Stomach (tissue), 9 donors: Measurements from ENCODE around the gene GPR15. TPM values are rescaled to one million over a fixed set of nuclear protein-coding genes. Genes with fewer than 3 reads are reported as not detected.

Experiments
- DNase-seq, 2 donors: peaks; one replicate each; pipeline versions ENCODE4 v3.0.0 to v3.0.0-alpha.2; 2013 to 2019
- H3K27ac ChIP-seq, 5 donors: fragments of 200-600 bp in 4 of 5; sonication (generic) in 4 of 5; one replicate each; pipeline ENCODE4 v1.5.1; 2013 to 2019; ENCODE audit warnings: mild to moderate bottlenecking in 1 of 5, moderate library complexity in 1 of 5
- H3K27me3 ChIP-seq, 3 donors: fragments of 200-600 bp; sonication (generic); one replicate each; pipeline ENCODE4 v1.5.1; 2017 to 2019; ENCODE audit warnings: mixed run types in 1 of 3
- H3K36me3 ChIP-seq, 4 donors: fragments of 200-600 bp; sonication (generic); 1 replicate in 3 of 4; 2 replicates in 1 of 4; pipeline ENCODE4 v1.5.1; 2016 to 2019
- H3K4me1 ChIP-seq, 4 donors: fragments of 200-600 bp; sonication (generic); one replicate each; pipeline ENCODE4 v1.5.1; 2016 to 2019
- H3K4me3 ChIP-seq, 4 donors: fragments of 200-600 bp; sonication (generic) in 3 of 4; one replicate each; pipeline ENCODE4 v1.5.1; 2016 to 2019; ENCODE audit warnings: mild to moderate bottlenecking in 1 of 4
- H3K9me3 ChIP-seq, 4 donors: fragments of 200-600 bp; sonication (generic); one replicate each; pipeline ENCODE4 v1.5.1; 2016 to 2019
- CTCF ChIP-seq, 7 experiments: fragments of 450-650 bp in 4 of 7; fragments of 200-600 bp in 3 of 7; sonication (generic) in 3 of 7; IDR thresholded peaks; one replicate each; pipeline ENCODE4 v1.5.1; 2016 to 2019; ENCODE audit warnings: antibody characterized with exemption in 7 of 7, control low read depth in 2 of 7, mild to moderate bottlenecking in 1 of 7
- EP300 ChIP-seq: sonication (generic); formaldehyde crosslinking; IDR thresholded peaks from one replicate; pipeline ENCODE4 v1.6.1; 2017; ENCODE audit warnings: antibody characterized with exemption
- POLR2A ChIP-seq, 4 donors: fragments of 450-650 bp; IDR thresholded peaks; one replicate each; pipeline ENCODE4 v1.6.1; 2016; ENCODE audit warnings: antibody characterized with exemption in 4 of 4, control low read depth in 2 of 4, mild to moderate bottlenecking in 1 of 4, moderate library complexity in 1 of 4
- POLR2AphosphoS5 ChIP-seq, 3 donors: sonication (generic); formaldehyde crosslinking; IDR thresholded peaks; one replicate each; pipeline ENCODE4 v1.6.1; 2016; ENCODE audit warnings: antibody characterized with exemption in 3 of 3
- WGBS, 5 donors: extraction: QIAGEN DNeasy Blood & Tissue Kit in 3 of 5; methylation state at CpG; one replicate each; pipeline versions ENCODE4 v1.1.5 to v1.1.7; 2013 to 2018; 5-methylcytosine and 5-hydroxymethylcytosine counted together
- intact Hi-C: fragments of 100-400 bp; cut with DNase I; formaldehyde crosslinking; loops from one replicate; pipeline ENCODE4 v1.15.1; 2023; ENCODE audit warnings: low total_unique reads
- polyA plus RNA-seq, 3 donors: library from polyadenylated mRNA; stranded (reverse); fragments of 200-250 nt; gene quantifications; one replicate each; pipeline ENCODE4 v1.2.3, GENCODE V29; 2013
- small RNA-seq, 4 donors: library from RNA; depleted of rRNA; stranded (forward); fragments of <200 nt; gene quantifications; one replicate each; pipeline ENCODE3, GENCODE V24; 2016
- total RNA-seq, 5 donors: library from RNA; depleted of rRNA; stranded (reverse); fragments of >200 nt; gene quantifications; one replicate each; pipeline versions ENCODE4 v1.1.0 to v1.2.3, GENCODE V29; 2014 to 2016
- donor health status: healthy with polysubstance abuse.
- donor health status: Bipolar disorder and iron deficiency.
- donor health status: healthy.

GPR15 gene
- total and polyA plus RNA-seq, 8 donors: 0.25 TPM; not detected in 7

GRCh38 chr3:98582042-98582441, 50.3 kb downstream of the GPR15 start:
- no peaks in the 10 kb centered on the region for H3K27me3 ChIP-seq
- H3K4me1 ChIP-seq: no peaks in the 10 kb centered on the region
- no peaks in the 10 kb centered on the region for H3K9me3 ChIP-seq
- no peak for TF ChIP-seq POLR2AphosphoS5 (IDR thresholded peaks at IDR 0.05)
- no peak for TF ChIP-seq POLR2A (IDR thresholded peaks at IDR 0.05)
- TF ChIP-seq EP300: no peak
- no peak for TF ChIP-seq CTCF (IDR thresholded peaks at IDR 0.05)
- intact Hi-C loops: no loop called here
- no peak overlapping the region for H3K27ac ChIP-seq
- no peak overlapping the region for H3K4me3 ChIP-seq
- H3K36me3 ChIP-seq: peaks cover 13 to 90% (median 86%) of the 10 kb centered on the region in 4 donors
- no peak for DNase-seq
- WGBS, 5 donors: 84 to 100% (median 92%) methylated on average over 1 of the region's 1 CpG

- TF ChIP-seq CTCF (IDR thresholded peaks at IDR 0.05) (no peak), POLR2AphosphoS5 (IDR thresholded peaks at IDR 0.05) (no peak)
- no peak for DNase-seq
- no peaks in the 10 kb centered on the region for H3K9me3 ChIP-seq
- H3K27ac ChIP-seq: no peak overlapping the region
- peaks cover 0 to under 1% (median 0%) of the 10 kb centered on the region in 4 donors for H3K4me1 ChIP-seq
- WGBS, 5 donors: 83 to 93% (median 92%) methylated on average over 4 of the region's 4 CpGs
- intact Hi-C loops: no loop called here
- peaks cover 7 to 88% (median 81%) of the 10 kb centered on the region in 4 donors for H3K36me3 ChIP-seq
- no peaks in the 10 kb centered on the region for H3K27me3 ChIP-seq
- H3K4me3 ChIP-seq: no peak overlapping the region
Measured at GRCh38 chr3:98583766-98584165, 52.0 kb downstream of the GPR15 start.

Small RNA genes within 50 kb of the gene (small RNA-seq; reads per million reads assigned to genes)
- gene RPL38P4: 0 reads per million in 4 donors

Other genes starting within 250 kb of the GPR15 start
- gene OR5H2, start 249.5 kb upstream of the GPR15 start, total RNA-seq: not detected
- gene OR5H2, start 249.5 kb upstream of the GPR15 start, polyA plus RNA-seq: not detected
- gene OR5K4, start 178.1 kb upstream of the GPR15 start, total RNA-seq: not detected
- not detected for gene OR5K4, start 178.1 kb upstream of the GPR15 start, polyA plus RNA-seq
- gene OR5K3, start 141.3 kb upstream of the GPR15 start, total RNA-seq: not detected
- gene OR5K3, start 141.3 kb upstream of the GPR15 start, polyA plus RNA-seq: not detected
- not detected for gene OR5K1, start 68.8 kb upstream of the GPR15 start, total RNA-seq
- gene OR5K1, start 68.8 kb upstream of the GPR15 start, polyA plus RNA-seq: not detected
- not detected for gene OR5K2, start 34.3 kb upstream of the GPR15 start, total RNA-seq
- gene OR5K2, start 34.3 kb upstream of the GPR15 start, polyA plus RNA-seq: not detected
- gene CLDND1, start 9.1 kb upstream of the GPR15 start, total RNA-seq: 100 to 1,000 TPM in 3 of 5 donors, 10 to 100 TPM in 2; 64.9 to 161 (median 144) TPM
- gene CLDND1, start 9.1 kb upstream of the GPR15 start, polyA plus RNA-seq: 10 to 100 TPM; 20.6 to 43.7 (median 24.8) TPM
- gene CPOX, start 61.6 kb downstream of the GPR15 start, total RNA-seq: 10 to 100 TPM in 4 of 5 donors, 1 to 10 TPM in 1; 4.1 to 43.7 (median 23.7) TPM
- gene CPOX, start 61.6 kb downstream of the GPR15 start, polyA plus RNA-seq: 1 to 10 TPM; 4.1 to 8.9 (median 5.9) TPM
- gene ST3GAL6, start 231.4 kb downstream of the GPR15 start, total RNA-seq: 100 to 1,000 TPM in 1 of 5 donors, 10 to 100 TPM in 3, not detected in 1; 13.6 to 129 (median 40.3) TPM
- gene ST3GAL6, start 231.4 kb downstream of the GPR15 start, polyA plus RNA-seq: 1 to 10 TPM; 5.8 to 7.7 (median 6.1) TPM